ENCODE measurements around the gene ZSCAN9. TPM values are rescaled to one million over a fixed set of nuclear protein-coding genes. Genes with fewer than 3 reads are reported as not detected.

Gene ZSCAN9
- total and polyA plus RNA-seq, 2 of the 13 experiments (the other 11 are each of a cell fraction or from before 2014, with no cell fraction given): 14.6 to 17.8 TPM

GRCh38 chr6:28266962-28267694 is 42.1 kb downstream of the ZSCAN9 start, which contains the start of gene ZSCAN26 (continued):
- TF ChIP-seq ZNF296 (CRISPR knock-in tag; conservative IDR thresholded peaks at IDR 0.05): 0 out of 2 replicates have a peak, but pooled peaks have one; percentile 38
- TF ChIP-seq ZNF720 (CRISPR knock-in tag; IDR thresholded peaks at IDR 0.05): no peak
- peak; percentile 79 for TF ChIP-seq ZMYM3 (CRISPR knock-in tag; IDR thresholded peaks at IDR 0.05)
- peak; percentile 69; the same call in 1 of the 2 replicates for TF ChIP-seq POGZ (CRISPR knock-in tag; IDR thresholded peaks at IDR 0.05)
- peak; percentile 86; the same call in 1 of the 2 replicates for TF ChIP-seq ZFP37 (CRISPR knock-in tag; IDR thresholded peaks at IDR 0.05; ENCODE audit: borderline replicate concordance)
- no peak; the same call in 1 of the 2 replicates for TF ChIP-seq ZNF446 (CRISPR knock-in tag; IDR thresholded peaks at IDR 0.05)
- TF ChIP-seq ZNF275 (CRISPR knock-in tag; IDR thresholded peaks at IDR 0.05; ENCODE audit: borderline replicate concordance): peak; percentile 57; the same call in 1 of the 2 replicates
- TF ChIP-seq CC2D1A (CRISPR knock-in tag; IDR thresholded peaks at IDR 0.05): no peak
- TF ChIP-seq SNAI1 (CRISPR knock-in tag; IDR thresholded peaks at IDR 0.05; ENCODE audit: borderline replicate concordance): no peak; the same call in 1 of the 2 replicates
- TF ChIP-seq ZMAT3 (CRISPR knock-in tag; conservative IDR thresholded peaks at IDR 0.05): peak; percentile 75; the same call in 1 of the 2 replicates
- TF ChIP-seq ZNF609 (CRISPR knock-in tag; IDR thresholded peaks at IDR 0.05; ENCODE audit: borderline replicate concordance): 0 out of 2 replicates have a peak, but pooled peaks have one; percentile 26
- TF ChIP-seq SIX4 (CRISPR knock-in tag; IDR thresholded peaks at IDR 0.05): 0 out of 2 replicates have a peak, but pooled peaks have one; percentile 40
- no peak for TF ChIP-seq MAFK (conservative IDR thresholded peaks at IDR 0.05 in 1 of 2, IDR thresholded peaks at IDR 0.05 in 1 of 2; ENCODE audit: low read length in 2 of 2)
- TF ChIP-seq MEF2D (CRISPR knock-in tag; IDR thresholded peaks at IDR 0.05): peak; percentile 92
- no peak for TF ChIP-seq TCF7L2 (IDR thresholded peaks at IDR 0.05; ENCODE audit: low read depth, low read length)
- peak; percentile 64; the same call in 1 of the 2 replicates for TF ChIP-seq ZBTB49 (CRISPR knock-in tag; IDR thresholded peaks at IDR 0.05; ENCODE audit: borderline replicate concordance)
- TF ChIP-seq SPEN (CRISPR knock-in tag; IDR thresholded peaks at IDR 0.05; ENCODE audit: low read depth): peak; percentile 88
- peak; percentile 89 for TF ChIP-seq TBX2 (CRISPR knock-in tag; IDR thresholded peaks at IDR 0.05; ENCODE audit: borderline replicate concordance)
- no peak for TF ChIP-seq ZNF329 (CRISPR knock-in tag; IDR thresholded peaks at IDR 0.05; ENCODE audit: low read depth)
